Glutamatergic neuron (in vitro differentiated cells): ENCODE measurements around the gene NIPA2. TPM values are rescaled to one million over a fixed set of nuclear protein-coding genes. Genes with fewer than 3 reads are reported as not detected.

Experiments used
- DNase-seq: peaks from one replicate; pipeline ENCODE4 v3.0.0; 2022
- H3K27ac Mint-ChIP-seq: one replicate; pipeline ENCODE4 v1.8.0; 2020; ENCODE audit warnings: mild to moderate bottlenecking, mixed read lengths, inconsistent platforms; ENCODE audit not compliant: unreplicated experiment
- H3K27me3 Mint-ChIP-seq: one replicate; pipeline ENCODE4 v1.8.0; 2020; ENCODE audit warnings: mild to moderate bottlenecking, moderate library complexity, mixed read lengths, inconsistent platforms; ENCODE audit not compliant: unreplicated experiment
- H3K36me3 Mint-ChIP-seq: one replicate; pipeline ENCODE4 v1.8.0; 2020; ENCODE audit warnings: mild to moderate bottlenecking, mixed read lengths, inconsistent platforms; ENCODE audit not compliant: unreplicated experiment
- H3K4me1 Mint-ChIP-seq: one replicate; pipeline ENCODE4 v1.8.0; 2020; ENCODE audit warnings: mild to moderate bottlenecking, low read depth, mixed read lengths, inconsistent platforms; ENCODE audit not compliant: unreplicated experiment
- H3K4me3 Mint-ChIP-seq: one replicate; pipeline ENCODE4 v1.8.0; 2020; ENCODE audit warnings: mild to moderate bottlenecking, mixed read lengths, inconsistent platforms; ENCODE audit not compliant: unreplicated experiment
- H3K9me3 Mint-ChIP-seq: one replicate; pipeline ENCODE4 v1.8.0; 2020; ENCODE audit warnings: mild to moderate bottlenecking, moderate library complexity, mixed read lengths, inconsistent platforms; ENCODE audit not compliant: unreplicated experiment
- CTCF ChIP-seq: fragments of 200-600 bp; sonication (generic); IDR thresholded peaks from one replicate; pipeline ENCODE4 v1.5.0; 2021; ENCODE audit not compliant: partially characterized antibody, unreplicated experiment
- total RNA-seq: library from RNA; stranded (reverse); fragmentation: NEBNext Ultra II Directional; extraction: Animal tissue kit (Norgen Biotek cat#: 25700); gene quantifications from one replicate; pipeline ENCODE4 v1.2.1, GENCODE V29; 2021; ENCODE audit not compliant: unreplicated experiment

Gene NIPA2
- total RNA-seq, 1 donor from 2014 or later = 121 TPM

- no peaks in the 10 kb centered on the region for H3K27me3 Mint-ChIP-seq
- peaks cover 4% of the 10 kb centered on the region for H3K9me3 Mint-ChIP-seq
- H3K4me1 Mint-ChIP-seq = peaks cover 34% of the 10 kb centered on the region
- H3K27ac Mint-ChIP-seq = peak overlapping the region; percentile 89
- no peaks in the 10 kb centered on the region for H3K36me3 Mint-ChIP-seq
- TF ChIP-seq CTCF = no peak
- no peak for DNase-seq
- H3K4me3 Mint-ChIP-seq = peak overlapping the region; percentile 27
These were observed 7.6 kb downstream of the NIPA2 start for GRCh38 chr15:22846073-22846472.

- TF ChIP-seq CTCF = no peak
- no peak overlapping the region for H3K27ac Mint-ChIP-seq
- peaks cover 2% of the 10 kb centered on the region for H3K27me3 Mint-ChIP-seq
- peaks cover 16% of the 10 kb centered on the region for H3K4me1 Mint-ChIP-seq
- DNase-seq = no peak
- peaks cover 2% of the 10 kb centered on the region for H3K9me3 Mint-ChIP-seq
- no peak overlapping the region for H3K4me3 Mint-ChIP-seq
- no peaks in the 10 kb centered on the region for H3K36me3 Mint-ChIP-seq
These were observed 11.6 kb downstream of the NIPA2 start for GRCh38 chr15:22850055-22850454.

GRCh38 chr15:22851513-22851912, 13.0 kb downstream of the NIPA2 start:
- peaks cover 2% of the 10 kb centered on the region for H3K4me1 Mint-ChIP-seq
- no peak overlapping the region for H3K27ac Mint-ChIP-seq
- peaks cover 2% of the 10 kb centered on the region for H3K27me3 Mint-ChIP-seq
- peaks cover 2% of the 10 kb centered on the region for H3K9me3 Mint-ChIP-seq
- DNase-seq = no peak
- H3K4me3 Mint-ChIP-seq = no peak overlapping the region
- no peak for TF ChIP-seq CTCF
- H3K36me3 Mint-ChIP-seq = no peaks in the 10 kb centered on the region

GRCh38 chr15:22855791-22856190, 17.3 kb downstream of the NIPA2 start:
- Mint-ChIP-seq H3K4me3 (no peak overlapping the region), H3K4me1 (peaks cover 4% of the 10 kb centered on the region), H3K27ac (no peak overlapping the region), H3K9me3 (no peaks in the 10 kb centered on the region), H3K27me3 (peaks cover 5% of the 10 kb centered on the region), H3K36me3 (no peaks in the 10 kb centered on the region)
- DNase-seq = no peak
- no peak for TF ChIP-seq CTCF

GRCh38 chr15:22856659-22857058, 18.2 kb downstream of the NIPA2 start:
- no peak for DNase-seq
- TF ChIP-seq CTCF = no peak
- Mint-ChIP-seq H3K27me3 (peaks cover 5% of the 10 kb centered on the region), H3K4me1 (peaks cover 11% of the 10 kb centered on the region), H3K27ac (no peak overlapping the region), H3K9me3 (no peaks in the 10 kb centered on the region), H3K4me3 (no peak overlapping the region), H3K36me3 (no peaks in the 10 kb centered on the region)
